Rectal smooth muscle tissue (tissue), 1 donor: ENCODE results near the gene LDLRAD4.

Experiments
- H3K27ac ChIP-seq: one replicate; pipeline ENCODE4 v1.7.0; 2013; ENCODE audit warnings: low read depth, low read length, inconsistent platforms
- H3K27me3 ChIP-seq: one replicate; pipeline ENCODE4 v1.7.0; 2013; ENCODE audit warnings: low read length; ENCODE audit not compliant: control insufficient read depth, insufficient read depth
- H3K36me3 ChIP-seq: one replicate; pipeline ENCODE4 v1.7.0; 2013; ENCODE audit warnings: low read length; ENCODE audit not compliant: control insufficient read depth, insufficient read depth
- H3K4me1 ChIP-seq: one replicate; pipeline ENCODE4 v1.7.0; 2013; ENCODE audit warnings: low read length; ENCODE audit not compliant: control insufficient read depth, insufficient read depth
- H3K4me3 ChIP-seq: one replicate; pipeline ENCODE4 v1.7.0; 2013; ENCODE audit warnings: low read length
- H3K9ac ChIP-seq: one replicate; pipeline ENCODE4 v1.7.0; 2013; ENCODE audit warnings: low read length

LDLRAD4 gene

DNA sequence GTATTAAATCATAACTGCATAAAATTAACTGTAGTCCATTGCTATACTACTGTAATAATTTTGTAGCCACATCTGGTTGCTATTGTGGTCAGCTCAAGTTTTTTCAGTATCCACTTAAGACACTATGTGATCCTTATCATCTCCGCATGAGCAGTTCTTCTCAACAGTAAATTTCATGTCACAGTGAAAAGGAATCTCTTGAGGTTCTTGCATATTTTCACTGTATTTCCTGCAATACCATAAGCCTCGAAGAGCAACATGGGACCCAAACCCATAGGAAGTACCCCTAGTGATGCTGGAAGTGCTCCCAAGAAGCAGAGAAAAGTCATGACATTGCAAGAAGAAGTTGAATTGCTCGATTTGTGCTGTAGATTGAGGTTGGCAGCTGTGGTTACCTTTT lies 86.7 kb downstream of the LDLRAD4 start:
- H3K4me3 ChIP-seq = no peak overlapping the region
- H3K36me3 ChIP-seq = no peaks in the 10 kb centered on the region
- H3K27ac ChIP-seq = no peak overlapping the region
- H3K27me3 ChIP-seq = no peaks in the 10 kb centered on the region
- no peak overlapping the region for H3K9ac ChIP-seq
- peaks cover 10% of the 10 kb centered on the region for H3K4me1 ChIP-seq

DNA sequence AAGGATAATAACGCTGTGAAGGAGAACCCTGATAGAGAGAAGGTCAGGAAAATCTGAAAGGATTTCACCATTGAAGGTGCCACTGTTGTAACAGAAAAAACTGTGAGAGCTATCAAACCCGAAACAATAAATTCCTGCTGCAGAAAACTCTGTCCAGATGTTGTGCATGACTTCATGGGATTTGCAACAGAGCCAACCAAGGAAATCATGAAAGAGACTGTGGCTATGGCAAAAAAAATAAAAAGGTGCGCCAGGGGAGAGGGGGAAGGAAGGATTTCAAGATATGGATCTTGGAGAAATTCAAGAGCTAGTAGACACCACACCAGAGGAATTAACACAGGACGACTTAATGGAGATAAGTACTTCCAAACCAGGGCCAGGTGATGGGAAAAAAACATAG lies 88.0 kb downstream of the LDLRAD4 start:
- Histone ChIP-seq H3K4me1 (peaks cover 9% of the 10 kb centered on the region), H3K36me3 (no peaks in the 10 kb centered on the region), H3K27me3 (no peaks in the 10 kb centered on the region), H3K4me3 (no peak overlapping the region), H3K9ac (no peak overlapping the region), H3K27ac (no peak overlapping the region)

DNA sequence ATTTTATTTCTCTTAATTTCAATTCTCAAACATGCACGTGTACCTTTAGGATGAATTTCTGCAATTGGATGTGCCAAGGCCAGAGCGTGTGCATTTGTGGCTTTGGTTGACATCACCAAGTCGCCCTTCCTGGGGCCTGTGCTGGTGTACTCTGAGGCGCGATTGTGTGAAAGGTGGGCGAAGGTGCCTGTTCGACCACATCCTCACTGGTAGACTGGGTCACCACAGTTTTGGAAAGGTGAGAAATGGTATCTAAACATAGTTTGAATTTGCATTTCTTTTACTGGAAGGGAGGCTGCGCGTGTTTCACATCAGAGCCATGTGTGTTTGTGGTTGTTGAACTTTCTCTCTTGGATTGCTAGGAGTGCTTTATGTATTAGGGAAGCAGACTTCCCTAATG lies 89.8 kb downstream of the LDLRAD4 start:
- Histone ChIP-seq H3K9ac (no peak overlapping the region), H3K27ac (no peak overlapping the region), H3K4me1 (no peaks in the 10 kb centered on the region), H3K4me3 (no peak overlapping the region), H3K36me3 (no peaks in the 10 kb centered on the region), H3K27me3 (no peaks in the 10 kb centered on the region)

DNA sequence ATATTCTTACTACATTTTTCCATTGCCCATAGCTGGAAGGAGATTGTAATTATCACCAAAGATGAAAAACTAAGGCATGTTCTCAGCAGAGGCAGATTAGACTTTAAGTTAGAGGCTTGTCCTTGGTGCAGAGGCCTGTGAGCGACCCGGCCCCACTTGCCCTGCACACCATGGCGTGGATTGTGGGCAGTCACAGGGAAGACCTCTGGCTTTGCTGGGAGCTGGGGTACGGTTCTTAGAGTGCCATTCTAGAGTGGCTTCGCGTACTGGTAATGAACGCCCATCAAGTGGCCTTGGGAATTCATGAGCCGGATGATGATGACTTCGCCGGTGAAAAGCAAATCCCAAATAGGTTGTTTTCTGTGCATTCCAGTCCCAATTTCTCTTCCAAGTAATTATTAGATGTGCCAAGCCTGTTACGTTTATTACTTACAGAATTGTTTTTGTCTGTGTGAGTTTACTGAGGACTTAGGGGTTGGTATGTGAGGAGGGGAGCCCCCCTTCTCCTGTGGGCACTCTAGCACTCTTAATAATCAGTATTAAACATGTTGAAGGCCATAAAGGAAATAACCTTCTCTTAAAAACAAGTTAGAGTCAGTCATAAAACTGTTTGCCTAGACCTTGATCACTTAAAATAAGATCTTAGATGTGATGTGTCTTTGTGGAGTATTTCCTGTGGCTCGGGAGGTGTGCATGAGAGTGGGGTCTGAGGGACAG lies 90.6 kb downstream of the LDLRAD4 start:
- Histone ChIP-seq H3K4me3 (no peak overlapping the region), H3K4me1 (no peaks in the 10 kb centered on the region), H3K27ac (no peak overlapping the region), H3K9ac (no peak overlapping the region), H3K27me3 (no peaks in the 10 kb centered on the region), H3K36me3 (no peaks in the 10 kb centered on the region)

- no peak overlapping the region for H3K9ac ChIP-seq
- H3K27me3 ChIP-seq = no peaks in the 10 kb centered on the region
- no peak overlapping the region for H3K27ac ChIP-seq
- peaks cover 2% of the 10 kb centered on the region for H3K36me3 ChIP-seq
- no peaks in the 10 kb centered on the region for H3K4me1 ChIP-seq
- H3K4me3 ChIP-seq = no peak overlapping the region
Measured at GRCh38 chr18:13309748-13310670, 91.4 kb downstream of the LDLRAD4 start.

DNA sequence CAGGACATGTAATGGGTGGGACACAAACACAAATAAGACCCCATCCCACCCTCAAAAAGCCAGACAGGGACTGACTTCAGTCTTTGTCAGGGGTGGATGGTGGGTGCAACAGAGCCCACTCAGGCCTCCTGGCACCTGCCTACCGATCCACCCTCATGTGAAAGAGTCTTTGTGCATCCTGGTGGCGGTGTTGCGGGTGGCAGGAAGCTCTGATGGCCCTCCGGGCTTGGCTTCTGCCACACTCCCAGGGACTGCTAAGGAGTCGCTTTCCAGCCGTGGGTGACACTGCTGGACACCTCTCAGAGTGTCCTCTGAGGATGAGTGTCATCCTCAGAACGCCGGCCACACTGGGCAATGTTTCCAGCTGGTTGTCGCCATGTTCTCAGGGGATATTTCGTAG lies 92.6 kb downstream of the LDLRAD4 start:
- H3K27ac ChIP-seq = no peak overlapping the region
- peaks cover 2% of the 10 kb centered on the region for H3K36me3 ChIP-seq
- H3K4me3 ChIP-seq = no peak overlapping the region
- H3K9ac ChIP-seq = no peak overlapping the region
- H3K4me1 ChIP-seq = no peaks in the 10 kb centered on the region
- H3K27me3 ChIP-seq = no peaks in the 10 kb centered on the region

DNA sequence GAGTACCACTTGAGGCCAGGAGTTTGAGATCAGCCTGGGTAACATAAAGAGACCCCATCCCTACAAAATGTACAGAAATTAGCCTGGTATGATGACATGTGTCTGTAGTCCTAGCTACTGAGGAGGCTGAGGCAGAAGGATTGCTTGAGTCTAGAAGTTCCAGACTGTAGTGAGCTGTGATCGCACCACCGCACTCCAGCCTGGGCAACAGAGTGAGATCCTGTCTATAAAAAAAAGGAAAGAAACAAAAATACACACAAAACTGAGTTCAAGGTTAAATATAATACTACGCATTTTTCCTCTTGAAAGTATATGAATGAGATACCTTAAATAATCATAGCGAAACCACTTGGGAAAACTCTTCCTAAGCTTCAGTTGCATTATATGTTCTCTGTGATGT lies 94.0 kb downstream of the LDLRAD4 start:
- Histone ChIP-seq H3K36me3 (peaks cover 2% of the 10 kb centered on the region), H3K9ac (no peak overlapping the region), H3K4me3 (no peak overlapping the region), H3K27me3 (no peaks in the 10 kb centered on the region), H3K27ac (no peak overlapping the region), H3K4me1 (no peaks in the 10 kb centered on the region)

GRCh38 chr18:13313006-13313686 lies 94.6 kb downstream of the LDLRAD4 start:
- Histone ChIP-seq H3K4me3 (no peak overlapping the region), H3K4me1 (no peaks in the 10 kb centered on the region), H3K27me3 (no peaks in the 10 kb centered on the region), H3K36me3 (peaks cover 2% of the 10 kb centered on the region), H3K9ac (no peak overlapping the region), H3K27ac (no peak overlapping the region)

GRCh38 chr18:13315000-13315399 lies 96.4 kb downstream of the LDLRAD4 start:
- peaks cover 2% of the 10 kb centered on the region for H3K36me3 ChIP-seq
- H3K27ac ChIP-seq = no peak overlapping the region
- no peak overlapping the region for H3K4me3 ChIP-seq
- no peaks in the 10 kb centered on the region for H3K27me3 ChIP-seq
- peaks cover 7% of the 10 kb centered on the region for H3K4me1 ChIP-seq
- no peak overlapping the region for H3K9ac ChIP-seq

DNA sequence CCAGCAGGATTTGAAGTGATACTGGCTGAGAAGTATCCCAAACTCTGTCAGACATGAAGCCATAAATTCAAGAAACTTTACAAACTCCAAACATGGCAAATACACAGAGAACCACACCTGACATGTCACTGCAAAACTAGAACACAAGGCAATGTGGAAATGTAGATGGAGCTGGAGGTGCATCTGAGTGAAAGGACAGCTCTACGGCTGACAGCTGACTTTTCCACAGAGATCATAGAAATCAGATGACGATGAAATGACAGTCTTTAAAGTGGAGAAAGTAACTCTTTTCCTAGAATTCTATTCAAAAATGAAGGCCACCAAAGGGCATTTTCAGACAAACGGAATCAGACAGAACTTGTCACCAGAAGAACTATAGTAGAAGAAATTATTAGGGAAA lies 97.5 kb downstream of the LDLRAD4 start:
- Histone ChIP-seq H3K27me3 (no peaks in the 10 kb centered on the region), H3K27ac (no peak overlapping the region), H3K4me3 (no peak overlapping the region), H3K36me3 (peaks cover 2% of the 10 kb centered on the region), H3K4me1 (peaks cover 7% of the 10 kb centered on the region), H3K9ac (no peak overlapping the region)

DNA sequence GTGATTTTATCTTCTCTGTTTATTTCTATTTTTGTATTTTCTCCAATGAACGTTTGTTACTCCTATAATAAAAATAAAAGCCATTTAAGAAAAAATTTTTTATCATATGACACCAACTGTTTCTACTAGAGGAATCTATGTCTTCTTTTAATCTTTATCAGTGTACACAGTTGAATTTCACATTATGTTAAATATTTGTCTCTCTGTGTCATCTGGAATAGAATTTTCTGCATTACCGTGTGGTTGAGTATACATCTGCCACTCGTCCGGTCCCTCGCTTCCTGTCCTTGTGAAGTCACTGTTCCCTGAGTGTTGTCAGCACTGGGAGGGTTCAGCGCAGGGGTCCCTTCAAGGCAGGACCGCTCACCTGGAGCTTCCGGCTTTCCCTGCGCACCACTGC lies 99.2 kb downstream of the LDLRAD4 start:
- Histone ChIP-seq H3K36me3 (peaks cover 2% of the 10 kb centered on the region), H3K27me3 (no peaks in the 10 kb centered on the region), H3K9ac (no peak overlapping the region), H3K4me1 (peaks cover 7% of the 10 kb centered on the region), H3K27ac (no peak overlapping the region), H3K4me3 (no peak overlapping the region)

DNA sequence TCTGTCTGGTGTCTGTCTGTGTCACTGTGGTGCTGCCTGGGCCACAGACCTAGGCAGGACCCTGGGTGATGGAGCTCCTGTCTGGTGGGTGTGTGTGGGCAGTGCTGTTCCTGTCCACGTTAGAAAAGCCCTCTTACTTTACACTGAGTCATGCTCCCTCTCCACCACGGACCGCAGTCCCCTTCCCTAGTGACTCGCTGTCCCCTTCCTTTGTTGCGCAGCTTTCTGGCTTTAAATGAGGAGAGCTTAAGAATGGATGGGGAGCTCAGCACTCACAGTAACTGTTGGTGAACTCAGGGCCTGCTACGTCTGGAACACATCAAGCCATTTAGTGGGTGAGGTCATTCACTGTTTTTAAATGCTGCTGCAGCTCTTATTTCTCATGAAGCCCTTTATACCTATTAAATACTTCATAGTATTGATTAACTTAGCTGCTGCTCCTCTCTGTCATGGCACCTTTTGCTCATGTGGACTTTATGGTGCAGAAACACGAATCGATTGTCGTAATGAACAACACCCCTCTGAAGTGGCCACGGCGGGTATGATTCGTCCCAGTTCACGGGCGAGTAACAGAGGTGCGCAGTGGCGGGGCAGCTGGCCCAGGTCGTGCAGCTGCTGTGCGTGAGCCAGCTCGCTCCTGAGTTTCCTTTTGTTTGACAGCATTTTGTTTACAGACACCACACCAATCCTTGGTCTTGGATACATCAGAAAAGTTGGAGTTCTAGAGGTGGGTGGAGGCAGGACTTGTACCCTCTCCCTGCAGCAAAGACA lies 100.4 kb downstream of the LDLRAD4 start:
- Histone ChIP-seq H3K27me3 (no peaks in the 10 kb centered on the region), H3K36me3 (peaks cover 2% of the 10 kb centered on the region), H3K4me1 (peaks cover 7% of the 10 kb centered on the region), H3K9ac (no peak overlapping the region), H3K27ac (peak overlapping the region; percentile 40), H3K4me3 (no peak overlapping the region)
